GDM1 (cell line): Measurements from ENCODE around the gene TSPO.

Experiments used
- DNase-seq: peaks from one replicate; lab custom pipeline; 2025; lab: John Stamatoyannopoulos, UW

TSPO gene

DNA sequence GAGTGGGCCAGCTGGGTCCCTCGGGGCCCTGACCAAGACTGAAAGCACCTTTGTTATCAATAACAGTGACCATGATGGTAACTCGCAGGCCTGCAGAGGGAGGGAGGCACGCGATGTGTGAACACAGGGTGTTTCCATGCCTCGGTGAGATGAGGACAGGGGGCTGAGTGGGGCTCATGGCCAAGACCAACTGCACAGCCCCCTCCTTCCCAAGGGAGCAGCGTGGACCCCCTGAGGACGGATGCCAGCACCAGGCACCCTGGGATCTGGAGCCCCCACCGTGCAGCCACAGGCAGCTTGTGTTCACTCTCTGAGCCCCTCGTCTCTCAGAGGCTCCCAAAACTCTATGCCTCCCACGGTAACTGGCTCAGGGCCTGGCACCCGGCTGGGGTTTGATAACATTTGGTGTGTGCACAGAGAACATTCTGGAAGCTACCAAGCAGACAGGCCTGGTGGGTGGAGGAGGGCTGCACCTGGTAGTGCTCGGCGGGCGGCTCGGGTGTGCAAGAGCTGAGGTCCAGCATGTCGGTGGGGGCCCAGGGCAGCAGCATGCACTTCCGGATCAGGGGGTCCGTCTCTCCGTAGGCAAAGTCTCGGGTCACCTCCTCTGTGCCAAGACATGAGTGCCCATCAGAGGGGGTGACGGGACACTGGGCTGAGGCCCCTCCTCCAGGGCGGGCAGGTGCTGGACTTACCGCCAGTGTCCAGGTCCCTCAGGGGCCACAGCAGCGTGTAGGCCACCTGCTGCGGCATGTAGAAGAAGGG lies 28.0 kb downstream of the TSPO start:
- DNase-seq = no peak

DNA sequence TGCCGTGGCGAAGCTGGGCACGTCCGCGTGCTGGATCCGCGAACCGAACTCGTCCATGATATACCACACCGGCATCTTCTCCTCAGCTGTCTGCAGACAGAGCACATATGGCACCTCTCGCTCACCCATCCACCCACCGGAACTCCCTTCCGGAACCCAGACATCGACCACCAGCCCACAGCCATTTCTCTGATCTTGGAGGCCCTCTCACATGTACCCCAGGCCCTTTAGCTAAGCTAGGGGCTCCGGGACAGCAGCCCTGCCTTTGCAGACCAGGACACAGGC lies 28.5 kb downstream of the TSPO start:
- DNase-seq = no peak

DNA sequence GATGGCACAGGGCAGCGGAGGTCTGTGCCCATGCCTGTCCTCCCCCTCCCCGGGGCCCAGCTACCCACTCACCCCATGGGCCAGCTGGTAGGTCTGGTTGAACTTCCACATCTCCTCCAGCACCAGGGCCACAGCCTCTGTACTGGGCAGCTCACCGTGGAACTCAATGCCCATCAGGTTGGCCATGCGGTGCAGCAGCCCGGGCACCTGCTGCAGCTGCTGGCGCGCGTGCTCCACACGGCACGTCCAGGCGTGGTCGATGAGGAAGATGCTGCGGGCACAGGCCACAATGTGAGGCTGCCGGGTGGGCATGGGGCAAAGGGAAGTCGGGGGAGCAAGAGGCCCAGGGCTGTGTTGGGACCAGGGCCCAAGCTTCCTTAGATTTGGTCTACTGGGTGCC lies 29.3 kb downstream of the TSPO start:
- DNase-seq = no peak

DNA sequence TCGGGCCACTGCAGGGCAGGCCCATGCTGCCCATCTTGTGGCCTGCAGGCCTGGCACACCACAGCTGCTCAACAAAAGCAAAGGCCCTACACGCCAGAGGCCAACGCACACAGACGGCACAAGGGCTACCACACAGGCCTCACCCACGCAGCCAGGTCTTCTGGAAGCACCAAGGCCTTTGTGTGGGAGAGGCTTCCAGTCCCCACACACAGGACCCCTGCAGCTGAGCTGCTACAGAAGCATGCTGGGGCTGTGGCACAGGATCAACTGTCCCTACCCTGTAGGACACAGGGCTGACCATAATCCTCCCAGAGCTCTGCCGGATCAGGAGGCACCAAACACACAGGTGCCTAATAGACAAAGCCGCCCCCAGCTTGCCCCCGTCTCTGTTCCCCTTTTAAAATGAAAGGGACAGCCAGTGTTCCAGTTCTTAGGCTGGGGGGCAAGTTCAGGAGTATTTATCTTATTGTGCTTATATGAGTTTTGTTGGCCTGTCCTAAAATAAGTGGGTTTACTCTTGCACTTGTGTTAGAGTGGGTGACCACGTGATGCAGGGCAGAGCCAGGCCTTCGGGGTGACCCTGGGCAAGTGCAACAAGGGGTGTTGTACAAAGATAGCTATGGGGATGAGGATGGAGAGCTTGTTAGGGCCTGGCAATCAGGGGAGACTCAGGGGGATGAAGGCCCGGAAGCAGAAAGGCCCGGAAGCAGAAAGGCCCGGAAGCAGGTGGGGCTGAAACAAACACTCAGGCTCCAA lies 30.1 kb downstream of the TSPO start:
- DNase-seq = no peak

DNA sequence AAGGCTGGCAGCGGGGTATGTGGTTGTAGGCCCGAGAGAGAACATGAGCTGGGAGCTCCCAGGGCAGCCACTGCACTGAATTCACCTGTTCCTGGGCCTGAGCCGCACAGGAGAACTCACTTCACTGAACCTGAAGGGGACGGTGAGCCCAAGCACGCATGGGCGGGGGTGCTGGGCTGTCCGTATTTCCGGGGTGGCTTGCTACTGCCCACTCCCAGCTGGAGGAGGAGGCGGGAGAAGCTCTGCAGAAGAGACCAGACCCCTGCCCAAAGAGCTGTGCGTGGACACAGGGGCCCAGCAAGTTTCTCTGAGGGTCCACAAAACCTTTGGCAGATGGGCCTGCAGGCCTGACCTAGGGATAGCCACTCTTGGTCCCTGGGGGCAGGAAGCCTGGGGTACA lies 30.8 kb downstream of the TSPO start:
- DNase-seq = no peak

DNA sequence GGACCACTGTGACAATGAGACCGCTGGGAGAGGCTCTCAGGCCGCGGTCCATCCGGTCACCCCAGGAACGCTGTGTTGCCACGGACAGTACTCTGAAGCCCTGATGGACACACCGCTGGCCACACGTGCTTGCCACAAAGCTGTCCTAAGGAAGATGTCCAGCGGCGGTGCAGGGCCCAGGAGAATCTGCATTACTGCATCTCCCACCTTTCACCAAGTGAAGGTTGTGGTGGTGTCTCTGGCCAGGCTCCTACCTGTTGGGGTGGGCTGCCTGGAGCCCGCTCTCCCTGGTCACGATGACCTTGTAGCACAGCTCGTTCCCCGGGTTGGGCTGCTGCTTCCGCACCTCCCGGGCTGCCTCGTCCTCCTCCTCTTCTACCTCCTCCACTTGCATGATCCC lies 31.4 kb downstream of the TSPO start:
- no peak for DNase-seq

DNA sequence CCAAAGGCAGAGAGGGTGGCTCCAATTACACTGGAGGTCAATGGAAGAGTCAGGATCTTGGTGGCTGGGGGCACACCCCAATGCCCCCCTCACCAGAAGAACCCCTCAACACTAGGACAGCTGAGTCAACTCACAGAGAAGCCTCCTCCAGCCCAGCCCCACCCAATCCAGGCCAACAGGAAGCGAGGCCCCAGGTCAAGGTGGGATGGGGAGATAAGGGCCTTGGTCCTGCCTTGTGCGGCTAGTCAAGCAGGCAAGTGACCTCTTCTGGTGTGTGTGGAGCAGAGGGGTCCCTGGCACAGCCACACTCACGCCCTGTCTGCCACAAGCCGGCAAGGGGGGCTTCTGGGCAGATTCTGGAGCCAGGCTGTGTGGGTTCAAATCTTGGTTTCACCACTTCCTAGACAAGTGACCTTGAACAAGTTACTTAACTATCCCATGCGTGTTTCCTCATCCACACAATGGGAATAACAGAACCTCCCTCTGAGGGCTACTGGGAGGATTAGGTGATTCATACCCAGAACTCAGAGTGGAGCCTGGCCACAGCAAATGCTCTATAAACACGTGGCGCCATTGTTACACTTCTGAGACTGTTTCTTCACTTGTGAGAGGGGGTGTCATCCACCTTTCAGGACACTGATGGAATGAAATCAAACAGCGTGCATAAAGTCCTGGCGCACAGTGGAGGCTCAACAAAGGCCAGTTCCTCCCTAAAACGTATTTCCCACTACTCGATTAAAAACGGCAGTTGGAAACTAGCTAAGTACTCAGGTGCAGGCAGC lies 32.3 kb downstream of the TSPO start:
- no peak for DNase-seq

DNA sequence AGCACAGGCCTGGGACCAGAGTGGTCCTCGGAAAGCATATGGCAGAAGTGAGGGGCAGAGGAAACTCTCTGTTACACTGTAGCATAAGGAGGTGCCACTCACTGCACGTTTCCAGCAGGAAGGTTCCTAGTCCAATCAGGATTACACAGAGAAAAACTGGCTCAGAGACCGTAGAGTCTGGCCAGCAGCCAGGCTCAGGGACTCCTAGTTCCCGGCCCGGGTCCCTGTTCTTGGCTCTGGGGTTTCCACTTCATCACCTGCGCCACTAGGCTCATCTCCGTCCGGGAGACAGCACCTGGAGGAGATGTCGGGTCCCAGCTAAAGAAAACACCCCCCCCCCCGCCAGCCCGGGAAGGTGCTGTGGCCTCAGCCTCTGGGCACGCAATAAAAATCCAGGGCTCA lies 34.5 kb downstream of the TSPO start:
- no peak for DNase-seq

DNA sequence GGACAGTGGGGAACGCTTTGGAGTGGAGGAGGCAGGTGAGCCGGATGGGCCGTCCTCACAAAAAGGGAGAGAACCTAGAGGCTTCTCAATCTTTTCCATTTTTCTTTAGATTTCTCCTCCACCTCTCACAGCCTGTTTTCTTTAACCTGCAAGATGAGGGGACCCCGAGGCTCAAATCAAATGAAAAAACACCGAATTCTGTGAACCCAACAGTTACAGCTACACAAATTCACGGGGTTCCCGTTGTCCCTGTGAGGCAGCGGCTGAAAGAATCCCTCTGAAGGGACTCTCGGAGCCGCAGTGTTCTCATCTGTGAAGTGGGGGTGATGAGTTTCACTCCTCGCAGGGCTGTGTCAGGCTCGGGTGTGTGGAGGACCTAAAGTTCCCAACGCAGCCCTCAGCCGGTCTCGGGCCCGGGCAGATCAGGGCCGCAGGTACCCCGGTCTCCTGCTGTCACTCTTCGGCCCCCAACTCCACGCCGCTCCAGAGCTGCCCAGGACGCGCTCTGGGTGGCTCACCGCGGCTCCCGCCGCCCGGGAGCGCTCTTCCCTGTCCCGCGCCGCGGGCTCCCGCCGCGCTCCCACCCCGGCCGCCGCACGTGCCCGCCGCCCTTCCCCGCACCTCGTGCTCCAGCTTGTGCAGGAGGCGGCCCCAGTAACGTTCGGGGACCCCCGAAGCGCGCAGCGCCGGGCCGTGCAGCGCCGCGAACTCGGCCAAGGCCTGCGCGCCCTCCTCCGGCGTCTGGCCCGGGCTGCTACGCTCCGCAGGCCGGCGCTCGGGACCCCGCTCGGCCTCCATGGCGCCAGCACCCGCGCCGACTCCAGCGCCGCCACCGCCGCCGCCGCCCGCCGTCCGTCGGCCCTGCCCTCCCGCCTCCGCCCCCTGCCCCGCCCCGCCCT lies 35.2 kb downstream of the TSPO start, which contains the start of gene TTLL12:
Gene TTLL12, minus strand, starts transcription at position 863 of the 899 bp plus-strand sequence. Its CDS starts 65 bp downstream, at position 798.
- DNase-seq = peak; percentile 28

DNA sequence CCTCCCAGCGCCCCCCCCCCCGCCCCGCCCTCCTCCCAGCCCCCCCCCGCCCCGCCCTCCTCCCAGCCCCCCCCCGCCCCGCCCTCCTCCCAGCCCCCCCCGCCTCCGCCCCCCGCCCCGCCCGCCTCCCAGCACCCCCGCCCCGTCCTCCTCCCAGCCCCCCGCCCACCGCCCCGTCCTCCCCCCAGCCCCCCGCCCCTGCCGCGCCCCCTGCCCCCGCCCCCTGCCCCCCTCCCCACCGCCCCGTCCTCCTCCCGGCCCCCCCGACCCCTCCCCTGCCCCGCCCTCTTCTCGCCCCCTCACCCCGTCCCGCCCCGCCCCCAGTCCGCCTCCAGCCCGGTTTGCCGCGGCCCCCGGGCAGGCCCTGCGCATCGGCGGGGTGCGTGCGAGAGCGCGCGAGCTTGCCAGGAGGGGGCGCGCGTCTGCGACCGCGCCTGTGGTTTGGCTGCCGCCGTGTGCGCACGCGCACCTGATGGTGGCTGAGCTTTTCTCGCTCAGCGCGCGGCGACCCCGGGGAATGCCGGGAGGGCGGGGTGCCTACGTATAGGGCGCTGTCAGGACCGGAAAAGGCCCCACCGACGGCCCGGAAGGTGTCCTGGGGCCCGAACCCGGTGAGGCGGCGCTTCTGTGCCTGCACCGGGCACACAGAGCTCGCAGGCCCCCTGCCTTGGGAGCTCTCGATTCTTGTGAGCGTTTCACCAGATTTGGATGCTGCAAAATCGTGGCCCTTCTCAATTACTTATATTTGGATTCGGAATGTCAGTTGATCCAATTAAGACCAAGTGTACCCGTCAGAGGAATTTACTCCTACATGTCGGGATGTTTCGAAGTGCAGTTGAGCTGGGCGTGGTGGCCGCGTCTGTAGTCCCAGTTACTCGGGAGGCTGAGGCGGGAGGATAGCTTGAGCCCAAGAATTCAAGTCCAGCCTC lies 36.1 kb downstream of the TSPO start:
- peak; percentile 94 for DNase-seq

DNA sequence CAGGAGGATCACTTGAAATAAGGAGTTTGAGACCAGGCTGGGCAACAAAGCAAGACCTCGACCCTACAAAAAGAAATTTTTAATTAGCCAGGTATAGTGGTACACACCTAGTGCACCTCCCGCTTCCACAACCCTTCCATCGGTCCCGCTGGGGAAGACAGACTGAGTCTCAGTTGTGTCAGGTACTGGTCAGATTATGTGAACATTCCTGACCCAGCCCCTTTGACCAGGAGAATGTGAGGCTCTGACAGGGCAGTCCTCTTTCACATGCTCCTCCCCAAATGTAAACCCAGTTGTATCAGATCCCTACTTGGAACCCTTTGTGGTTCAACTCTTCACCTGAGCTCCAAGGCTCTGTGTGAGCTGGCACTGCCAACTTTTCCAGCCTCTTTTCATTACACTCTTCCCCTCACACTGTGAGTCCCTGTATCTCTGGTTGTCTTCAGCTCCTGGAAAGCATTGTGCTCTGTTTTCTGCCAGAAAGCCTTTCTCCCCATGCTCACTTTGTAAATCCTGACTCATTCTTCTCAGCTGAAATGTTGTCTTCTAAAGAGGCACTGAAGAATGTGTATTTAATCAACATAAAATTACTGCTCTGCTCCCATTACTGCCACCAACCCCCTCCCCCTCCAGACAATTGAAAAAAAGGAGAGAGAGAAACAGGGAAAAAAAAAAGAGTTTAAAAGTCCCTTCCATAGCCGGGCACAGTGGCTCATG lies 37.6 kb downstream of the TSPO start:
- DNase-seq = no peak

DNA sequence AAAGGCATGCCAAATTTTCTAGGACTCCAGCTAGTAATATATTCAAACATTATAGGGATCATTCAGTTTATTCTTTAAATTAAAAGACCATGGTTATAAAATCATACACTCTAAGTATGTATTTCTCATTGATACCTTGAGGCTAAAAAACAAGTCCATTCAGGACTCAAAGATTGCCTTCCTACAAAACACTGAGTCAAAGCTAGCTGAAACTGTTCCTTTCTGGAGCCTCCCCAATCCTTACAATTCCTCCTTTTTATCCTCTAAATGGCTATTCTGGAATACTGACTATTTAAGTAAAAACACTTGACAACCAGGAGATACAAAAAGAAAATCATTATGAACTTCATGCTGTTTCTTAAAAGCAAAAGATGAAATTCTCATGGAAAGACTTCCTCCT lies 40.5 kb downstream of the TSPO start:
- no peak for DNase-seq

DNA sequence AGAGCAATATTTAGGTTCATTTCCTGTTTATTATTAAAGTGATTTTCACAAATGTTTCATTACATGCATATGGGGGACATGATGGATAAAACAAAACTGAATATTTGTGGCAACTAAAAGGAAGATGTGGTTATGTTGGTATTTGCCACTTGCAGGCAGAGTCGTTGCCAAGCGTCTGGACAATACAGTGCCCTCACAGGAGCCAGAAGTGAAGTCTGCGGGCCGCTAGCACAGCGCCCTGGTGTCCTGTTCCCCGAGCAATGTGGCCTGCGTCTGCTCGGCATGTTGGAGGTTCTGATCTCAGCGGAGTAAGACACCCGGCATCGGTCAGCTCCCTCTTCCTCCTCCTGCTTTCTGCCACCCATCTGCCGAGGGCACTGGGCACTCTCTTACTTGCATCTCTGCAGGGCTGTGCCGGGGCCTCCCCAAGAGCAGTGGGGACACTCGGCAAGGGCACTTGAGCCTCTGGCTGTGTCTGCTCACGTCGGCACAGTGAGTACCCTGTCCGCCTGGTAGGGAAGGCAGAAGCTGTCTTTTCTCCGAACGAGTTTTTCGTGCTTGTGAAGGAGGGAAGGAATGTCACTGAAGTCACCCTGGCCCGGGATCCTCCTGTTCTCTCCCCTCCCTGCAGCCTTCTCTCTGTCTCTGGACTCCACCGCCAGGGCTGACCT lies 46.0 kb downstream of the TSPO start:
- no peak for DNase-seq

DNA sequence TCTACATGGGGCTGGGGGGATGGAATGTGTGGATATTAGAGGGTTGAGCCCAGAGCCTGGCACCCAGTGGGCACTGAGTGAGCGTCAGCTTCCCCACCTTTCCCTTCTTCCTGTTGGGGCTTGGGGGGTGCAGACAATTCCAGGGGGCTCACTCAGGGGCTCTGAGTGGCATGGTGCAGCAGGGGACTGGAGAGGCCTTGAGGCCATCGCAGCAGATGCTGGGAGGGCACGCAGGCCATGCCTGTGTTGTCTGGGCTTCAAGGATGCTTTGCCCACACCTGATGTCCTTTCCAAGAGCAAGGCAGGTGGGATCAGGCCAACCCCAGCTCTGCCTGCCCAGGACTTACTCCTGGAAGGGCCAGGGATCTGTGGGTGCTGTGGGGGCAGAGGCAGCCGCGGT lies 46.8 kb downstream of the TSPO start:
- no peak for DNase-seq

DNA sequence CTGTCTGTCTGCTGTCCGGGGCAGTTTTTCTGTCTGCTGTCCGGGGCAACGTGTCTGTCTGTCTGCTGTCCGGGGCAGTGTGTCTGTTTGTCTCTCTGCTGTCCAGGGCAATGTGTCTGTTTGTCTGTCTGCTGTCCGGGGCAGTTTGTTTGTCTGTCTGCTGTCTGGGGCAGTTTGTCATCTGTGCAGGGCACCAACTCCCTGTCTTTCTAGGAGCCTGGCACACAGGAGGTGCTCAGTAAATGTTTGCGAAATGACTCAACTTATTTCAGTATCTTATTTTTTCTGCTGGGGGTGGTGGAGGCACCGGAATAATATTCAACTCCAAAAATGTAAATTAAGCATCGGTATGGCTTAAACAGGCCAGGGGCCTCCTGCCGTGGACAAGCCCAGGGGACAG lies 47.6 kb downstream of the TSPO start:
- DNase-seq = no peak

DNA sequence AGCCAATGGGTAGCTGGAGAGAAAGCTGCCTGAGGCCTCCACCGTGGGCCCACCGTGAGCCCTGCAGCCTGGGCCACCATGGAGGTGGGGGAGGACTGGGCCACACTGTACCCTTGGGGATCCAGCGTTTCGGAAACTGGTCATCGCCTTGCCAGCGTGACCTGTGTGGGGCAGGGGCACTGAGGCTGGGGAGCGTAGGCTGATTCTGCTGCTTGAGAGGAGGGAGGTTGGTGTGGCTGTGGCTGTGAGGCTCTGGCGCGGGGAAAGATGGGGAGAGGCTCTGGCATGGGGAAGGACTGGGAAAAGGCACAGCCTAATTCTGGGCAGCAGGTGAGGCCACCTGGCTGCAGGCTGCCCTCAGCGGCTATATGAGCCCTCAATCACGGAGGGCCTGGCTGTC lies 48.2 kb downstream of the TSPO start:
- DNase-seq = no peak

DNA sequence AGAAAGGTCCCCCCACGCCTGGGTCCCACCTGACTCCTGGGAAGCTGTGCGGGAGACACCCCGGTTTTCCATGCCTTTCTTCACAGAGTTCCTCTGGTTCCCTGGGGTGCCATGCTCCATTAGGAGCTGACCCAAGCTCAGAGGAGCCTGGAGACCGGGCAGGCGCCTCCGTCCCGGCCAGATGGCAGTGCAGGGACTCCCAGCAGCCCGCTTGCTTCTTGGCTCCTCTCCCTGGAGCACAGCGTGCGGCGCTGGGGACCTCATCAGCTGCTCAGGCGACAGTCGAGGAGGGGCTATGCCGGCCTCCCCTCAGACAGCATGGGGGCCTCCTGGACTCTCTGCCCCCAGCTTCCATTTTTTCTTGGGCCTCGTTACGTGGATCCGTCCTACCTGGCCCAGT lies 48.7 kb downstream of the TSPO start:
- no peak for DNase-seq

DNA sequence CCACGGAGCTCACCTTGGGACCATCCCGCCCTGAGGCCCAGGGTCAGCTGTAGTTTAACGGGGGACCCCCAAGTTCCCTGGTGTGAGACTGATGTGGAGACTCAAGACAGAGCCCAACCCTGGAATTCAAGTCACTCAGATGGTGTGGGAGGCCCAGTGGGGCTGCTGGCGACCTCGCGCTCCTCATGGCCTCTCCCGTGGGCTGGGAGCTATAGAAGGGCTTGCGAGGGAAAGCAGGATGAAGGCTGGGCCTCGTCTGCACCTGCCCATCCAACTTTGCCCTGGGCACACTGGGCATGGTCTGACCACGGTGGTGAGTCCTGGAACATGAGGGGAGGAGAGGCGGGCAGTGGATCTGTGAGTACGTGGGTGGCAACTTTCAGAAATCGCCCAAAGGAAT lies 49.2 kb downstream of the TSPO start:
- no peak for DNase-seq

DNA sequence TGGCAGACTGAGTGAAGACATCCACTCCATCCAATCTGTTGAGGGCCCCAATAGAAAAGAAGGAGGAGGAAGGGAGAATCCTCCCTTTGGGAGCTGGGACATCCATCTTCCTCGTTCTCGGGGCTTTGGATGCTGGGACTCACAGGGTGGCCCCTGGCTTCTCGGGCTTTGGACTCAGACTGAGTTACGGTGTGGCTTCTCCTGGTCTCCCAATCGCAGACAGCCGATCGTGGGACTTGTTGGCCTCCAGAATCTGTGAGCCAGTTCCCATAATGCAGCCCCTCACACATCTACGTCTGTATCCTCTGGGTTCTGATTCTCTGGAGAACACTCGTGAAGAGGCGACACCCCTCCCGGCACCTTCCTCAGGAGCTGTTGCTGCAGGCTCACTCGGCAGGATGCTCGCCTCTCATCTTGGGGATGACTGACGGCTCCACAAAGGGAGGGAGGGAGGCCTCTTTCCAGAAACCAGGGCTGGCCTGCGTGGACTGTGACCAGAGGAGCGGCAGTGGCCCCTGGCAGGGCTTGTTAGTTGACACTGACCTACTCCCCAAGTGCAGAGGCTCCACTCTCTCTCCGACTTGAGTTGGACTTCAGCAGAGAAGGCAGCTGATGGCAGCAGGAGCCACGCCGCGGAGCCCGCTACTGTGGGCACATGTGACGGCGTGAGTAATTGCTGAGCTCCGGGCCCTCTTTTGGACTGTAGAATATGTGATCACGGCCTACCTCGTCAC lies 50.3 kb downstream of the TSPO start:
- DNase-seq = no peak
